HL-60 (cell line): Measurements from ENCODE around the gene METRN.

ENCODE experiments used
- DNase-seq, 2 experiments: peaks; one replicate each; pipeline ENCODE4 v3.0.0-alpha.2; 2010 to 2020; ENCODE audit warnings: low read depth in 1 of 2, low spot score in 1 of 2
- H3K27ac ChIP-seq: fragments of 250-450 bp; sonication (Bioruptor Pico); replicated peaks from 2 replicates; pipeline ENCODE4 v1.5.1; 2020; ENCODE audit warnings: mild to moderate bottlenecking, moderate library complexity
- H3K27me3 ChIP-seq: fragments of 250-450 bp; sonication (Bioruptor Pico); 2 replicates; pipeline ENCODE4 v1.5.1; 2021; ENCODE audit warnings: mild to moderate bottlenecking, moderate library complexity; ENCODE audit not compliant: insufficient read depth, poor library complexity, severe bottlenecking
- H3K4me3 ChIP-seq: replicated peaks from 2 replicates; pipeline ENCODE4 v1.5.1; 2011; ENCODE audit warnings: mild to moderate bottlenecking, control low read depth, low read length; ENCODE audit not compliant: insufficient read depth
- GABPA ChIP-seq: IDR thresholded peaks from 2 replicates; pipeline ENCODE4 v1.6.1; 2012; ENCODE audit warnings: low read depth
- POLR2AphosphoS5 ChIP-seq: IDR thresholded peaks from 2 replicates; pipeline ENCODE4 v1.6.1; 2012; ENCODE audit warnings: low read depth
- SPI1 ChIP-seq: IDR thresholded peaks from 2 replicates; pipeline ENCODE4 v1.6.1; 2012; ENCODE audit warnings: low read depth, mild to moderate bottlenecking, borderline replicate concordance
- TF ChIP-seq, protein P1 (sequence below): IDR thresholded peaks from 2 replicates; pipeline ENCODE4 v1.6.1; 2012; ENCODE audit warnings: low read depth; ENCODE audit not compliant: insufficient replicate concordance
- TF ChIP-seq, protein P2 (sequence below): IDR thresholded peaks from one replicate; pipeline ENCODE4 v1.5.1; 2011; ENCODE audit warnings: low read length, control low read depth, inconsistent platforms; ENCODE audit not compliant: insufficient read depth

The METRN gene

DNA sequence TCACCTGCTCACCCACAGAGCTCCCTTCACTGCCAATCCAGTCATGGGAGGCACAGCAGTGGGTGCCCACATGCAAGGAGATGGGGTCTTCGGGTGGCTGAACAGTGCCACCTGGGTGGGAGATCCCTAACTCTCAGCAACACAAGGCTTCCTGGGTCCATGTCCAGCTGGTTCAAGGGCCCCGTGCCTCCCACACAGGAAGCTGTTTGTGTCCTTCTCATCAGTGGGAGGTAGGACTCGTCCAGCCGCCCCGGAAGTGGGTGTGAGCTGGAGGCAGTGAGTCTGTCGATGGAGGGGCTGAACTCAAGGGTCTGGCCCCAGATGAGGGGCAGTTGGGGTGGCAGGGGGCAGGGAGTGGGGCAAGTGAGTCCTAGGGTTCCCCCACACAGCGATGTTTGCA is 10.9 kb upstream of the METRN start:
- Histone ChIP-seq H3K27ac (no peak overlapping the region), H3K4me3 (no peak overlapping the region), H3K27me3 (peaks cover 65% of the 10 kb centered on the region)
- no peak for TF ChIP-seq POLR2AphosphoS5
- TF ChIP-seq, protein P1, sequence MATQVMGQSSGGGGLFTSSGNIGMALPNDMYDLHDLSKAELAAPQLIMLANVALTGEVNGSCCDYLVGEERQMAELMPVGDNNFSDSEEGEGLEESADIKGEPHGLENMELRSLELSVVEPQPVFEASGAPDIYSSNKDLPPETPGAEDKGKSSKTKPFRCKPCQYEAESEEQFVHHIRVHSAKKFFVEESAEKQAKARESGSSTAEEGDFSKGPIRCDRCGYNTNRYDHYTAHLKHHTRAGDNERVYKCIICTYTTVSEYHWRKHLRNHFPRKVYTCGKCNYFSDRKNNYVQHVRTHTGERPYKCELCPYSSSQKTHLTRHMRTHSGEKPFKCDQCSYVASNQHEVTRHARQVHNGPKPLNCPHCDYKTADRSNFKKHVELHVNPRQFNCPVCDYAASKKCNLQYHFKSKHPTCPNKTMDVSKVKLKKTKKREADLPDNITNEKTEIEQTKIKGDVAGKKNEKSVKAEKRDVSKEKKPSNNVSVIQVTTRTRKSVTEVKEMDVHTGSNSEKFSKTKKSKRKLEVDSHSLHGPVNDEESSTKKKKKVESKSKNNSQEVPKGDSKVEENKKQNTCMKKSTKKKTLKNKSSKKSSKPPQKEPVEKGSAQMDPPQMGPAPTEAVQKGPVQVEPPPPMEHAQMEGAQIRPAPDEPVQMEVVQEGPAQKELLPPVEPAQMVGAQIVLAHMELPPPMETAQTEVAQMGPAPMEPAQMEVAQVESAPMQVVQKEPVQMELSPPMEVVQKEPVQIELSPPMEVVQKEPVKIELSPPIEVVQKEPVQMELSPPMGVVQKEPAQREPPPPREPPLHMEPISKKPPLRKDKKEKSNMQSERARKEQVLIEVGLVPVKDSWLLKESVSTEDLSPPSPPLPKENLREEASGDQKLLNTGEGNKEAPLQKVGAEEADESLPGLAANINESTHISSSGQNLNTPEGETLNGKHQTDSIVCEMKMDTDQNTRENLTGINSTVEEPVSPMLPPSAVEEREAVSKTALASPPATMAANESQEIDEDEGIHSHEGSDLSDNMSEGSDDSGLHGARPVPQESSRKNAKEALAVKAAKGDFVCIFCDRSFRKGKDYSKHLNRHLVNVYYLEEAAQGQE, result no peak
- TF ChIP-seq, protein P2, sequence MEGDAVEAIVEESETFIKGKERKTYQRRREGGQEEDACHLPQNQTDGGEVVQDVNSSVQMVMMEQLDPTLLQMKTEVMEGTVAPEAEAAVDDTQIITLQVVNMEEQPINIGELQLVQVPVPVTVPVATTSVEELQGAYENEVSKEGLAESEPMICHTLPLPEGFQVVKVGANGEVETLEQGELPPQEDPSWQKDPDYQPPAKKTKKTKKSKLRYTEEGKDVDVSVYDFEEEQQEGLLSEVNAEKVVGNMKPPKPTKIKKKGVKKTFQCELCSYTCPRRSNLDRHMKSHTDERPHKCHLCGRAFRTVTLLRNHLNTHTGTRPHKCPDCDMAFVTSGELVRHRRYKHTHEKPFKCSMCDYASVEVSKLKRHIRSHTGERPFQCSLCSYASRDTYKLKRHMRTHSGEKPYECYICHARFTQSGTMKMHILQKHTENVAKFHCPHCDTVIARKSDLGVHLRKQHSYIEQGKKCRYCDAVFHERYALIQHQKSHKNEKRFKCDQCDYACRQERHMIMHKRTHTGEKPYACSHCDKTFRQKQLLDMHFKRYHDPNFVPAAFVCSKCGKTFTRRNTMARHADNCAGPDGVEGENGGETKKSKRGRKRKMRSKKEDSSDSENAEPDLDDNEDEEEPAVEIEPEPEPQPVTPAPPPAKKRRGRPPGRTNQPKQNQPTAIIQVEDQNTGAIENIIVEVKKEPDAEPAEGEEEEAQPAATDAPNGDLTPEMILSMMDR, result no peak
- TF ChIP-seq GABPA, result no peak
- no peak for TF ChIP-seq SPI1
- no peak for DNase-seq

DNA sequence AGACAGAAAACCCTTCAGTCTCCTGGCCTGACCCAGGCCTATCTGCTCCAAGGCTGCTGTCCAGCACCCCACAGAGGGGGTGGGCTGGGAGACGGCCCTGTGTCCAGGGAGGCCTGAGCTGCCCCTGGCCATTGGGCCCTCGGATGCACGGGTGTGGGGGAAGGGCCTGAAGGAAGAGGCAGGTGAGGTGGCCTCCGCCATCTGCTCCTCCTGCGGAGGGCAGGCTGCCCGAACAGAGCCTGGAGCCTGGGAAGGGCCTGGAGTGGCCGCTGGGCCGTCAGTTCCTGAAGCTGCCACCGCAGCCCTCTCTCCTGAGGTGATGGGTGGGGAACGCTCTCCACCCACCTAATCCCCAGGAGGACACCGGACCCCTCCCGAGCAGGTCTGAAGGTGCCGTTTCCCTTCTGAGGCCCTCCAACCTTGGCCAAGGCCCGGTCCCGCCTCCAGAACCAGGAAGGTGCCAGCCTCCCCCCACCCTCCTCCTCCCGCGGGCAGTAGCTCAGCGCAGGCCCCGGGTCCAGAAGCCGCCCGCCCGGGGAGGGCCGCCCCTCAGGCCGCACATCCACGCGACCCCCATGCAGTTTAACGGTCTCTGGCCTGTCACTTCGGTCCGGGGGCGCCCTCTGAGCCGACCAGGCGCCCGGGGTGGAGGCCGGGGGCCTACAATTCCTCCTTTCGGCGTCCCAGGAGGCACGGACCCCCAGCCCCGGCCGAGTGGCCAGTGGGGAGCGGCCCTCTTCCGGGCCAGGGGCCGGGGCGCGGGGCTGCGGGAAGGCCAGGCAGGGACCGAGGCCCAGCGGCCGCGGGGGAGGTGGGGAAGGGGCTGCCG is 10.2 kb upstream of the METRN start:
- DNase-seq, result no peak
- H3K27ac ChIP-seq, result no peak overlapping the region
- TF ChIP-seq, protein P1, result peak; percentile 85
- TF ChIP-seq SPI1, result no peak
- H3K4me3 ChIP-seq, result no peak overlapping the region
- peaks cover 67% of the 10 kb centered on the region for H3K27me3 ChIP-seq

DNA sequence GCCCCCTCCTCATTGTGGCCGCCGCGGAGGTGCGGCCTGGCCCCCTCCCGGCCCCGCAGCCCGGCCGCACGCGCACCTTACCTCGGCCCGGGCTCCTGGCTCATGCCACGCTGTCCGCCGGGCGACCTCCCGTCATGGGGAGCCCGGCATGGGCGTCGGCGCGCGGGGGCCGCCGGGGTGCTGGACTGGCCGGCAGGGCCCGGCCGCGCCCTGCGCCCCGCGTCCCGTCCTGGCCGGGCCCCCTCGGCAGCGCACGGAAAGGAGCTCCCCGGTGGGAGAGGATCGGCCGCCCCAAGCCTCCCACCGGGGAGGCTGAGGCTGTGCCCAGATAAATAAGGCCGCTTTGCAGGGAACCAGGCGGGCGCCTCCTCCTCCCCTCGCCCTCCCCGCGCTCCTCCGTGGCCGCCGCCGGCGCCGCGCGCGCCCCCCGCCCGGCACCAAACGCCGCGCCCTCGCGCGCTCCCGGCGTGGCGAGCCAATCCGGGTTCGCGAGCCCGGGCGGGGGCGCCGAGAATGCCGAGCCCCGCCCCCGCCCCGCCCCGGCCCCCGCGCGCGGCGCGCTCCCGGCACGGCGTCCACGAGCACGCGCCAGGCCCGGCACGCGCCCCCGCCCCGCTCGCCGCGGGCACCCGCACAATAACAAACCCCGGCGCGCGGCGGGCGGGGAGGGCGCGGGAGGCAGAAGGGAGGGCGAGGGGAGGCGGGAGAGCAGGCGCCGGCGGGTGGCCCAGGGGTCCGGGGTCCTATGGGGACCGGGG is 9.3 kb upstream of the METRN start, which contains the start of gene FBXL16:
Gene FBXL16 (minus strand): TSS at position 371 of the 758 bp plus-strand sequence. CDS start 8,396 bp downstream, outside the sequence.
- Histone ChIP-seq H3K27ac (no peak within 1 kb of the TSS), H3K27me3 (peaks cover 69% of the 10 kb centered on the region), H3K4me3 (no peak within 1 kb of the TSS)
- DNase-seq, result no peak
- TF ChIP-seq GABPA (no peak), SPI1 (no peak), POLR2AphosphoS5 (no peak)
- TF ChIP-seq, protein P2, result no peak
- TF ChIP-seq, protein P1, result no peak
